GM12873 (cell line): ENCODE measurements around the gene RRBP1.
A peak's percentile ranks its signal among the peaks of the same experiment; 100 is the strongest.

Experiments
- TF ChIP-seq, protein P1 (sequence below): IDR thresholded peaks from 2 replicates; pipeline ENCODE4 v1.5.1; 2012; ENCODE audit warnings: low read depth, mild to moderate bottlenecking, moderate library complexity, low read length, control low read depth; ENCODE audit not compliant: insufficient read depth; ENCODE audit errors: missing control alignments

Gene RRBP1

GRCh38 chr20:17614812-17615644, 67.0 kb downstream of the RRBP1 start:
- TF ChIP-seq, protein P1, sequence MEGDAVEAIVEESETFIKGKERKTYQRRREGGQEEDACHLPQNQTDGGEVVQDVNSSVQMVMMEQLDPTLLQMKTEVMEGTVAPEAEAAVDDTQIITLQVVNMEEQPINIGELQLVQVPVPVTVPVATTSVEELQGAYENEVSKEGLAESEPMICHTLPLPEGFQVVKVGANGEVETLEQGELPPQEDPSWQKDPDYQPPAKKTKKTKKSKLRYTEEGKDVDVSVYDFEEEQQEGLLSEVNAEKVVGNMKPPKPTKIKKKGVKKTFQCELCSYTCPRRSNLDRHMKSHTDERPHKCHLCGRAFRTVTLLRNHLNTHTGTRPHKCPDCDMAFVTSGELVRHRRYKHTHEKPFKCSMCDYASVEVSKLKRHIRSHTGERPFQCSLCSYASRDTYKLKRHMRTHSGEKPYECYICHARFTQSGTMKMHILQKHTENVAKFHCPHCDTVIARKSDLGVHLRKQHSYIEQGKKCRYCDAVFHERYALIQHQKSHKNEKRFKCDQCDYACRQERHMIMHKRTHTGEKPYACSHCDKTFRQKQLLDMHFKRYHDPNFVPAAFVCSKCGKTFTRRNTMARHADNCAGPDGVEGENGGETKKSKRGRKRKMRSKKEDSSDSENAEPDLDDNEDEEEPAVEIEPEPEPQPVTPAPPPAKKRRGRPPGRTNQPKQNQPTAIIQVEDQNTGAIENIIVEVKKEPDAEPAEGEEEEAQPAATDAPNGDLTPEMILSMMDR = no peak

GRCh38 chr20:17614176-17614811, 67.7 kb downstream of the RRBP1 start:
- TF ChIP-seq, protein P1 = no peak

GRCh38 chr20:17613328-17614175, 68.5 kb downstream of the RRBP1 start:
- TF ChIP-seq, protein P1 = no peak

DNA sequence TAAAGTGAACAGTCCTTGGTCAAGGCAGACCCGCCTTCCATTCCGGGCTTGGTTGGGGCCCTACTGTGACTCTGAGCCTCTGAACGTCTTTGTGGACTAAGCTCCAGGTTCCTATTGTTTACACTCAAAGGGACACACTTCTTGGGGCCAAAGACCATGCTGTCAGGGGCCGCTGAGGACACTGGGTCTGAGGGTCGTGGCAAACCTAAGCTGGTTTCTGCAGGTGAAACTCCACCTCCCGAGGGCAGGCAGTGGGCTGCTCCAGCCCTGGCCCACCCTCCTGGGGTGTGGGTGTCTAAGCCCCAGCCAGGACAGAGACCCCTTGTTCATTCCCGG, 69.1 kb downstream of the RRBP1 start:
- TF ChIP-seq, protein P1 = no peak

DNA sequence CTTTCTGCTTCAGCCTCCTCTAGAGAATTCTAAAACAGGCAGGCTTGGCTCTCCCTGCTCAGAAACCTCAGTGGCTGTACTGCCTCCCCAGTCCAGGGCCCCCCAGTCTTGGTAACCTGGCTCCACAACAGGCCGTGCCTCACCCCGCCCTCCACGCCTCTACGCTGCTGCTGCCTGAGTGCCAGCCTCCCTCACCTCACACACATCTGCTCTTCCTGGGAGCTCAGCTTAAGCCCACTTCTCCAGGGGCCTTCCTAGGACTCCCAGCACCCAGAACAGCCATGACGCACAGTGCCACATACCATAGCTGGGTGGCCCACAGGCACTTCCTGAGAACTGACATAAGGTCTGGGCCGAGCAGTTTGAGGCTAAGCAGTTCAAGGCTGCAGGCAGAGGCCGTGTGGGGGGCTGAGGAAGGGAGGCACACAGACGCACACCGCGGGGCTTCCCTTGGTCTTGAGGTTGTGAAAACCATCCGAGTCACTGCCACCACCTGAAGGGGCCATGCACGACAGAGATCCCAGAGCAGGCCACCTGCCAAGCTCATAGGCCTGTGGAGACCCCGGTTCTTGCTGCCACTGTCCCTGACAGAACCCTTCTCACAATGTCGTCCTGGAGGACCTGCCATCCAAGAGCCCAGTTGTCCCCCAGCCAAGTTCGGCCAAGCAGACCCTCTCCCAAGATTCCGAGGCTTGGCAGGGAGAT, 69.6 kb downstream of the RRBP1 start:
- TF ChIP-seq, protein P1 = no peak

DNA sequence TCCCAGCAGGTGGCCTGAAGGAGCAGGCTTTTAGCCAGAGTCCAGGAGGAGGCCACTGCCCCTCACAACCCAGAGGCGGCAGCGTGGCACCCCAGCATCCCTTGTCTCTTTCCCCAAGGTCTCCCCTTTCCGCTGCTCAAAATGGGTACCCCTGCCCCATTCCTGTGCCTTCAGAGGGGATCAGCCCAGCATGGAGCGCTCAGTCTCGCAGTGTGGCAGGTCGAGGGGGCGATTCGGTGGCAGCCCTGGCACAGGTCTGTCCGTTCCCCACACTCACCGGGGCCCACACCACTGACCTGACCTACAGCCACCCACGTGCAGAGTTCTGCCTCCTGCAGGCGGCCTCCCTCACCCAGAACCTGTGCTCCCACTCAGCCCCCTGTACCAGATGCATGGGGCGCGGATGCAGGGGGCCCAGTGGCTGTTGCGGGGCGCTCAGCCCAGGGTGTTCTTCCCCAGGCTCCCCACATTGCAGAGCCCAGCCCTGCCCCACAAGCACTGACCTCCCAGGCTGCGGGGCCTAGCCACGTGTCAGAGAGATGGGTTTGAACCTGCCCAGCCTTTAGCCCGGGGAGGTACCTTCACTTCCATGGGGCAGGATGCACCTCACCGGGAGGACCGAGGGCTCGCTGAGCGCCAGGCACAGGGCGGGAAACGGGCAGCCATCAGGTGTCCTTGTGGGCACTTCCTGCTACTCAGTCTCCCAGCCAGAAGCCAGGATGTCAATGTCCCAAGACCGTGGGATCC, 70.3 kb downstream of the RRBP1 start:
- TF ChIP-seq, protein P1 = no peak

DNA sequence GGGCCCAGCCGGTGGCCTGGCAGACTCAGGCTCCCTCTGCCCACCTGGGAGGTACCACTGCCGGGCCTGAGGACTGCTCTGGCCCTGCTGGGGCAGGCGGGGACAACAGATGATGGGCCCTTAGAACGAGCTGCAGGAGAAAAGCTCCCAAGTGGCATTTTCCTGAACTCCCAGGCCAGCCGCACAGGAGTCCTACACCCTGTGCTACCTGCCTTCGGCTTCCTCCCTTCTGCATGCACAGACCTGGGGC, 70.8 kb downstream of the RRBP1 start:
- TF ChIP-seq, protein P1 = peak; percentile 52
